LNCaP clone FGC (cell line): Measurements from ENCODE around the gene TAPBPL.

Experiments
- DNase-seq: peaks from one replicate; pipeline ENCODE4 v3.0.0-alpha.2; 2011; ENCODE audit warnings: low read depth
- H3K4me3 ChIP-seq: 2 replicates; pipeline ENCODE4 v1.5.1; 2011; ENCODE audit warnings: mild to moderate bottlenecking, low read depth, low read length, control low read depth
- TF ChIP-seq, protein P1 (sequence below): IDR thresholded peaks from 2 replicates; pipeline ENCODE4 v1.5.1; 2012; ENCODE audit warnings: mild to moderate bottlenecking; ENCODE audit not compliant: control insufficient read depth, insufficient read depth; ENCODE audit errors: extremely low read depth

TAPBPL gene

GRCh38 chr12:6451348-6452244 lies at the start of gene TAPBPL:
Gene TAPBPL, plus strand, starts transcription at chr12:6452042. Its CDS starts 207 bp downstream, at chr12:6452249.
- peak; percentile 82 for DNase-seq
- H3K4me3 ChIP-seq: peak within 1 kb of the TSS; percentile 64
- TF ChIP-seq, protein P1, sequence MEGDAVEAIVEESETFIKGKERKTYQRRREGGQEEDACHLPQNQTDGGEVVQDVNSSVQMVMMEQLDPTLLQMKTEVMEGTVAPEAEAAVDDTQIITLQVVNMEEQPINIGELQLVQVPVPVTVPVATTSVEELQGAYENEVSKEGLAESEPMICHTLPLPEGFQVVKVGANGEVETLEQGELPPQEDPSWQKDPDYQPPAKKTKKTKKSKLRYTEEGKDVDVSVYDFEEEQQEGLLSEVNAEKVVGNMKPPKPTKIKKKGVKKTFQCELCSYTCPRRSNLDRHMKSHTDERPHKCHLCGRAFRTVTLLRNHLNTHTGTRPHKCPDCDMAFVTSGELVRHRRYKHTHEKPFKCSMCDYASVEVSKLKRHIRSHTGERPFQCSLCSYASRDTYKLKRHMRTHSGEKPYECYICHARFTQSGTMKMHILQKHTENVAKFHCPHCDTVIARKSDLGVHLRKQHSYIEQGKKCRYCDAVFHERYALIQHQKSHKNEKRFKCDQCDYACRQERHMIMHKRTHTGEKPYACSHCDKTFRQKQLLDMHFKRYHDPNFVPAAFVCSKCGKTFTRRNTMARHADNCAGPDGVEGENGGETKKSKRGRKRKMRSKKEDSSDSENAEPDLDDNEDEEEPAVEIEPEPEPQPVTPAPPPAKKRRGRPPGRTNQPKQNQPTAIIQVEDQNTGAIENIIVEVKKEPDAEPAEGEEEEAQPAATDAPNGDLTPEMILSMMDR: no peak

- H3K4me3 ChIP-seq: no peak overlapping the region
- DNase-seq: no peak
- TF ChIP-seq, protein P1: no peak
Observed at GRCh38 chr12:6404390-6404789, 47.5 kb upstream of the TAPBPL start.

GRCh38 chr12:6405963-6406362 lies 45.9 kb upstream of the TAPBPL start:
- no peak for DNase-seq
- H3K4me3 ChIP-seq: no peak overlapping the region
- TF ChIP-seq, protein P1: no peak

- no peak for DNase-seq
- TF ChIP-seq, protein P1: no peak
- no peak overlapping the region for H3K4me3 ChIP-seq
Observed at GRCh38 chr12:6407236-6407954, 44.4 kb upstream of the TAPBPL start.

DNA sequence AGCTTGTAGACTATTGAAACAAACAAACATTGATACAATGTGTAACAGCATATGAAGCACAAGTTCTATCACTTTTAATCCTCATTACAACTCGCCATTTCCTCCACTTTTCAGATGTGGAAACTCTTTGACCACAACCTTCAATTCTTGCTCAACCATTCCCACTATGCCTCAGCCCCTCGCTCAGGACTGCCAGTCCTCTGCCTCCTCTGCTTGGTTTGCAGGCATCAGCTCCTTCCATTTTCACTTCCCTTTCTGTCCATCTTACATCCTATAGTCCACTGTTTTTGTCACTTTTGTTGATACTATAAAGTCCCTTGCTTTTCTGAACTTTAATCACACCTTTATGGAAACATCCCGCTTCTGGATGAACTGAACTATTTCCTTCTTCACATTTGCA lies 35.2 kb upstream of the TAPBPL start:
- DNase-seq: no peak
- H3K4me3 ChIP-seq: no peak overlapping the region
- TF ChIP-seq, protein P1: no peak

- H3K4me3 ChIP-seq: no peak overlapping the region
- no peak for DNase-seq
- TF ChIP-seq, protein P1: no peak
Observed at GRCh38 chr12:6418796-6419195, 33.0 kb upstream of the TAPBPL start.
